ENCODE measurements around the gene PPM1N. TPM values are rescaled to one million over a fixed set of nuclear protein-coding genes. Genes with fewer than 3 reads are reported as not detected.

PPM1N gene
- total and polyA plus RNA-seq, 8 donors = 0.92 to 5.2 (median 1.9) TPM; not detected in 3

- Histone ChIP-seq H3K27ac (peak overlapping the region in 2 of 5 donors; percentile 50 to 78), H3K4me1 (peaks cover 21 to 40% (median 29%) of the 10 kb centered on the region in 4 donors), H3K9me3 (no peaks in the 10 kb centered on the region), H3K4me3 (peak overlapping the region; percentile 45 to 54 (median 52)), H3K36me3 (peaks cover 0 to 9% (median 3%) of the 10 kb centered on the region in 4 donors), H3K27me3 (peaks cover 0 to 32% (median 3%) of the 10 kb centered on the region in 3 donors)
- intact Hi-C loops (cut with DNase I; ENCODE audit: low total_unique reads) = no loop called here
- no peak for TF ChIP-seq CTCF (IDR thresholded peaks at IDR 0.05)
- TF ChIP-seq POLR2AphosphoS5 (IDR thresholded peaks at IDR 0.05) = no peak
- TF ChIP-seq EP300 (IDR thresholded peaks at IDR 0.05) = no peak
- no peak for TF ChIP-seq POLR2A (IDR thresholded peaks at IDR 0.05)
- 77 to 92% (median 91%) methylated on average over 5 of the region's 5 CpGs for WGBS, 5 donors
- no peak for DNase-seq
These were observed 6.1 kb upstream of the PPM1N start for GRCh38 chr19:45492137-45492626.

GRCh38 chr19:45492627-45493470 lies 5.4 kb upstream of the PPM1N start:
- 5 to 9% (median 5%) methylated on average over 16 to 32 of the region's 32 CpGs for WGBS, 5 donors
- Histone ChIP-seq H3K27me3 (peaks cover 0 to 38% (median 3%) of the 10 kb centered on the region in 3 donors), H3K4me1 (peaks cover 24 to 47% (median 36%) of the 10 kb centered on the region in 4 donors), H3K27ac (peak overlapping the region; percentile 10 to 78 (median 50)), H3K4me3 (peak overlapping the region; percentile 45 to 54 (median 52)), H3K9me3 (no peaks in the 10 kb centered on the region), H3K36me3 (peaks cover 0 to 9% (median 3%) of the 10 kb centered on the region in 4 donors)
- no peak for TF ChIP-seq POLR2A (IDR thresholded peaks at IDR 0.05)
- intact Hi-C loops (cut with DNase I; ENCODE audit: low total_unique reads) = no loop called here
- DNase-seq = peak in 1 of 2 donors; percentile 85

- DNase-seq = no peak
- peaks cover 0 to 54% (median 9%) of the 10 kb centered on the region in 3 donors for H3K27me3 ChIP-seq
- H3K4me1 ChIP-seq = peaks cover 40 to 62% (median 50%) of the 10 kb centered on the region in 4 donors
- 86 to 94% (median 93%) methylated on average over 23 to 39 of the region's 39 CpGs for WGBS, 5 donors
- no peak overlapping the region for H3K27ac ChIP-seq
- H3K9me3 ChIP-seq = no peaks in the 10 kb centered on the region
- TF ChIP-seq POLR2AphosphoS5 (IDR thresholded peaks at IDR 0.05) = no peak
- TF ChIP-seq EP300 (IDR thresholded peaks at IDR 0.05) = no peak
- no peak for TF ChIP-seq POLR2A (IDR thresholded peaks at IDR 0.05)
- TF ChIP-seq CTCF (IDR thresholded peaks at IDR 0.05) = no peak
- no peaks in the 10 kb centered on the region for H3K36me3 ChIP-seq
- intact Hi-C loops (cut with DNase I; ENCODE audit: low total_unique reads) = no loop called here
- no peak overlapping the region for H3K4me3 ChIP-seq
These were observed 3.9 kb upstream of the PPM1N start for GRCh38 chr19:45494261-45494916.

- Histone ChIP-seq H3K4me3 (no peak overlapping the region), H3K9me3 (no peaks in the 10 kb centered on the region), H3K4me1 (peaks cover 43 to 68% (median 56%) of the 10 kb centered on the region in 4 donors), H3K27me3 (peaks cover 0 to 60% (median 9%) of the 10 kb centered on the region in 3 donors), H3K27ac (no peak overlapping the region), H3K36me3 (no peaks in the 10 kb centered on the region)
- WGBS, 5 donors = 76 to 84% (median 79%) methylated on average over 5 of the region's 5 CpGs
- no peak for DNase-seq
- intact Hi-C loops (cut with DNase I; ENCODE audit: low total_unique reads) = no loop called here
- TF ChIP-seq EP300 (IDR thresholded peaks at IDR 0.05) (no peak), CTCF (IDR thresholded peaks at IDR 0.05) (no peak), POLR2AphosphoS5 (IDR thresholded peaks at IDR 0.05) (no peak), POLR2A (IDR thresholded peaks at IDR 0.05) (no peak)
These were observed 3.1 kb upstream of the PPM1N start for GRCh38 chr19:45495178-45495577.

All from stomach (tissue), 9 donors.